ENCODE data around the gene SLC15A4.

SLC15A4 gene

GRCh38 chr12:128795530-128796361, 28.0 kb downstream of the SLC15A4 start:
- Histone ChIP-seq H3K79me1 (replicated peaks; ENCODE audit: low read length, poor library complexity, severe bottlenecking) (peaks cover 29% of the 10 kb centered on the region), H3K14ac (ENCODE audit: low read length in 2 of 2) (no peak overlapping the region), H3K4me3 (ENCODE audit: insufficient read depth in 1 of 2, low read depth in 1 of 2, low read length in 2 of 2) (no peak overlapping the region), H4K8ac (ENCODE audit: low read length) (no peak overlapping the region), H3K27me3 (ENCODE audit: control insufficient read depth in 1 of 2, insufficient read depth in 1 of 2, low read length in 2 of 2) (no peaks in the 10 kb centered on the region), H3K9ac (ENCODE audit: low read length) (no peak overlapping the region), H2BK12ac (ENCODE audit: low read length in 2 of 2) (no peak overlapping the region), H2BK15ac (ENCODE audit: low read depth, poor library complexity, severe bottlenecking) (no peak overlapping the region), H2AFZ (ENCODE audit: low read depth, low read length) (no peak overlapping the region), H3K4ac (ENCODE audit: low read depth in 1 of 2, low read length in 2 of 2) (no peak overlapping the region), H3K9me3 (ENCODE audit: control insufficient read depth, low read length) (no peaks in the 10 kb centered on the region), H2BK120ac (ENCODE audit: low read depth, low read length) (no peak overlapping the region), H3K23ac (ENCODE audit: low read length in 2 of 2) (no peak overlapping the region), H3K36me3 (ENCODE audit: control insufficient read depth in 1 of 2, insufficient read depth in 2 of 2, low read depth in 1 of 2, low read length in 2 of 2) (peaks cover 53 to 96% of the 10 kb centered on the region in 2 experiments), H3K4me1 (ENCODE audit: control insufficient read depth, insufficient read depth, low read depth, low read length) (peaks cover 41% of the 10 kb centered on the region), H3K18ac (ENCODE audit: low read depth in 1 of 2, low read length in 2 of 2) (peak overlapping the region in 1 of 2 experiments; percentile 31), H3K4me2 (ENCODE audit: low read length, poor library complexity, severe bottlenecking) (no peak overlapping the region), H4K91ac (ENCODE audit: low read length) (no peak overlapping the region), H2AK5ac (ENCODE audit: low read length, severe bottlenecking) (no peak overlapping the region), H3K27ac (ENCODE audit: low read length, poor library complexity, severe bottlenecking) (no peak overlapping the region), H2BK5ac (ENCODE audit: low read depth, low read length, poor library complexity, severe bottlenecking) (no peak overlapping the region)
- 94% methylated on average over 30 of the region's 30 CpGs for WGBS
- DNase-seq: no peak

- no peak overlapping the region for H3K4me2 ChIP-seq (ENCODE audit: low read length, poor library complexity, severe bottlenecking)
- H2AFZ ChIP-seq (ENCODE audit: low read depth, low read length): no peak overlapping the region
- H3K14ac ChIP-seq (ENCODE audit: low read length in 2 of 2): no peak overlapping the region
- H2BK12ac ChIP-seq (ENCODE audit: low read length in 2 of 2): no peak overlapping the region
- H3K4ac ChIP-seq (ENCODE audit: low read depth in 1 of 2, low read length in 2 of 2): no peak overlapping the region
- H2BK5ac ChIP-seq (ENCODE audit: low read depth, low read length, poor library complexity, severe bottlenecking): no peak overlapping the region
- no peak overlapping the region for H2AK5ac ChIP-seq (ENCODE audit: low read length, severe bottlenecking)
- H2BK120ac ChIP-seq (ENCODE audit: low read depth, low read length): no peak overlapping the region
- 93% methylated on average over 19 of the region's 20 CpGs for WGBS
- H4K8ac ChIP-seq (ENCODE audit: low read length): no peak overlapping the region
- no peak overlapping the region for H4K91ac ChIP-seq (ENCODE audit: low read length)
- no peak overlapping the region for H3K27ac ChIP-seq (ENCODE audit: low read length, poor library complexity, severe bottlenecking)
- DNase-seq: no peak
- H3K23ac ChIP-seq (ENCODE audit: low read length in 2 of 2): no peak overlapping the region
- no peak overlapping the region for H3K4me3 ChIP-seq (ENCODE audit: insufficient read depth in 1 of 2, low read depth in 1 of 2, low read length in 2 of 2)
- peaks cover 29% of the 10 kb centered on the region for H3K79me1 ChIP-seq (replicated peaks; ENCODE audit: low read length, poor library complexity, severe bottlenecking)
- no peaks in the 10 kb centered on the region for H3K27me3 ChIP-seq (ENCODE audit: control insufficient read depth in 1 of 2, insufficient read depth in 1 of 2, low read length in 2 of 2)
- H3K36me3 ChIP-seq (ENCODE audit: control insufficient read depth in 1 of 2, insufficient read depth in 2 of 2, low read depth in 1 of 2, low read length in 2 of 2): peaks cover 53 to 95% of the 10 kb centered on the region in 2 experiments
- H3K9me3 ChIP-seq (ENCODE audit: control insufficient read depth, low read length): no peaks in the 10 kb centered on the region
- H2BK15ac ChIP-seq (ENCODE audit: low read depth, poor library complexity, severe bottlenecking): no peak overlapping the region
- no peak overlapping the region for H3K9ac ChIP-seq (ENCODE audit: low read length)
- H3K4me1 ChIP-seq (ENCODE audit: control insufficient read depth, insufficient read depth, low read depth, low read length): peaks cover 38% of the 10 kb centered on the region
- no peak overlapping the region for H3K18ac ChIP-seq (ENCODE audit: low read depth in 1 of 2, low read length in 2 of 2)
These were observed 28.9 kb downstream of the SLC15A4 start for GRCh38 chr12:128794661-128795529.

- 97% methylated on average over 6 of the region's 6 CpGs for WGBS
- H2BK5ac ChIP-seq (ENCODE audit: low read depth, low read length, poor library complexity, severe bottlenecking): no peak overlapping the region
- no peak overlapping the region for H3K4me2 ChIP-seq (ENCODE audit: low read length, poor library complexity, severe bottlenecking)
- no peak overlapping the region for H2BK12ac ChIP-seq (ENCODE audit: low read length in 2 of 2)
- H4K8ac ChIP-seq (ENCODE audit: low read length): no peak overlapping the region
- H2AK5ac ChIP-seq (ENCODE audit: low read length, severe bottlenecking): no peak overlapping the region
- DNase-seq: no peak
- H3K4ac ChIP-seq (ENCODE audit: low read depth in 1 of 2, low read length in 2 of 2): no peak overlapping the region
- H2BK15ac ChIP-seq (ENCODE audit: low read depth, poor library complexity, severe bottlenecking): no peak overlapping the region
- no peak overlapping the region for H3K23ac ChIP-seq (ENCODE audit: low read length in 2 of 2)
- H3K36me3 ChIP-seq (ENCODE audit: control insufficient read depth in 1 of 2, insufficient read depth in 2 of 2, low read depth in 1 of 2, low read length in 2 of 2): peaks cover 46 to 84% of the 10 kb centered on the region in 2 experiments
- peaks cover 28% of the 10 kb centered on the region for H3K79me1 ChIP-seq (replicated peaks; ENCODE audit: low read length, poor library complexity, severe bottlenecking)
- no peak overlapping the region for H2AFZ ChIP-seq (ENCODE audit: low read depth, low read length)
- no peak overlapping the region for H3K4me3 ChIP-seq (ENCODE audit: insufficient read depth in 1 of 2, low read depth in 1 of 2, low read length in 2 of 2)
- no peak overlapping the region for H3K9ac ChIP-seq (ENCODE audit: low read length)
- H3K4me1 ChIP-seq (ENCODE audit: control insufficient read depth, insufficient read depth, low read depth, low read length): peaks cover 34% of the 10 kb centered on the region
- no peaks in the 10 kb centered on the region for H3K27me3 ChIP-seq (ENCODE audit: control insufficient read depth in 1 of 2, insufficient read depth in 1 of 2, low read length in 2 of 2)
- no peak overlapping the region for H4K91ac ChIP-seq (ENCODE audit: low read length)
- no peak overlapping the region for H3K18ac ChIP-seq (ENCODE audit: low read depth in 1 of 2, low read length in 2 of 2)
- H3K9me3 ChIP-seq (ENCODE audit: control insufficient read depth, low read length): no peaks in the 10 kb centered on the region
- no peak overlapping the region for H3K27ac ChIP-seq (ENCODE audit: low read length, poor library complexity, severe bottlenecking)
- no peak overlapping the region for H3K14ac ChIP-seq (ENCODE audit: low read length in 2 of 2)
- H2BK120ac ChIP-seq (ENCODE audit: low read depth, low read length): no peak overlapping the region
These were observed 30.1 kb downstream of the SLC15A4 start for GRCh38 chr12:128793701-128794100.

GRCh38 chr12:128792881-128793280, 30.9 kb downstream of the SLC15A4 start:
- H2AFZ ChIP-seq (ENCODE audit: low read depth, low read length): no peak overlapping the region
- H2BK120ac ChIP-seq (ENCODE audit: low read depth, low read length): no peak overlapping the region
- H4K8ac ChIP-seq (ENCODE audit: low read length): no peak overlapping the region
- H3K23ac ChIP-seq (ENCODE audit: low read length in 2 of 2): no peak overlapping the region
- no peak overlapping the region for H2BK12ac ChIP-seq (ENCODE audit: low read length in 2 of 2)
- no peak overlapping the region for H3K4me3 ChIP-seq (ENCODE audit: insufficient read depth in 1 of 2, low read depth in 1 of 2, low read length in 2 of 2)
- no peak overlapping the region for H3K14ac ChIP-seq (ENCODE audit: low read length in 2 of 2)
- no peak for DNase-seq
- no peaks in the 10 kb centered on the region for H3K27me3 ChIP-seq (ENCODE audit: control insufficient read depth in 1 of 2, insufficient read depth in 1 of 2, low read length in 2 of 2)
- H3K4me1 ChIP-seq (ENCODE audit: control insufficient read depth, insufficient read depth, low read depth, low read length): peaks cover 34% of the 10 kb centered on the region
- H3K4ac ChIP-seq (ENCODE audit: low read depth in 1 of 2, low read length in 2 of 2): no peak overlapping the region
- H3K79me1 ChIP-seq (replicated peaks; ENCODE audit: low read length, poor library complexity, severe bottlenecking): peaks cover 28% of the 10 kb centered on the region
- 94% methylated on average over 17 of the region's 17 CpGs for WGBS
- H3K9ac ChIP-seq (ENCODE audit: low read length): no peak overlapping the region
- H2BK5ac ChIP-seq (ENCODE audit: low read depth, low read length, poor library complexity, severe bottlenecking): no peak overlapping the region
- no peak overlapping the region for H3K27ac ChIP-seq (ENCODE audit: low read length, poor library complexity, severe bottlenecking)
- no peak overlapping the region for H2AK5ac ChIP-seq (ENCODE audit: low read length, severe bottlenecking)
- H4K91ac ChIP-seq (ENCODE audit: low read length): no peak overlapping the region
- H3K4me2 ChIP-seq (ENCODE audit: low read length, poor library complexity, severe bottlenecking): no peak overlapping the region
- no peak overlapping the region for H2BK15ac ChIP-seq (ENCODE audit: low read depth, poor library complexity, severe bottlenecking)
- peaks cover 46 to 76% of the 10 kb centered on the region in 2 experiments for H3K36me3 ChIP-seq (ENCODE audit: control insufficient read depth in 1 of 2, insufficient read depth in 2 of 2, low read depth in 1 of 2, low read length in 2 of 2)
- H3K18ac ChIP-seq (ENCODE audit: low read depth in 1 of 2, low read length in 2 of 2): no peak overlapping the region
- H3K9me3 ChIP-seq (ENCODE audit: control insufficient read depth, low read length): no peaks in the 10 kb centered on the region
